Stomach smooth muscle (tissue), 2 donors: ENCODE measurements around the gene CYB5D1.

Experiments used
- H3K27ac ChIP-seq: one replicate; pipeline ENCODE4 v1.7.0; 2013; ENCODE audit warnings: mild to moderate bottlenecking, low read length, inconsistent platforms
- H3K27me3 ChIP-seq, 2 donors: one replicate each; pipeline ENCODE4 v1.7.0; 2013; ENCODE audit warnings: low read length in 2 of 2; ENCODE audit not compliant: insufficient read depth in 2 of 2, control insufficient read depth in 1 of 2
- H3K36me3 ChIP-seq, 2 donors: one replicate each; pipeline ENCODE4 v1.7.0; 2013; ENCODE audit warnings: low read length in 2 of 2; ENCODE audit not compliant: control insufficient read depth in 2 of 2, insufficient read depth in 2 of 2
- H3K4me1 ChIP-seq: one replicate; pipeline ENCODE4 v1.7.0; 2013; ENCODE audit warnings: low read length; ENCODE audit not compliant: control insufficient read depth, insufficient read depth
- H3K4me3 ChIP-seq, 2 donors: one replicate each; pipeline ENCODE4 v1.7.0; 2013; ENCODE audit warnings: low read length in 2 of 2
- H3K9ac ChIP-seq, 2 donors: one replicate each; pipeline ENCODE4 v1.7.0; 2013; ENCODE audit warnings: low read length in 2 of 2, mild to moderate bottlenecking in 1 of 2
- H3K9me3 ChIP-seq, 2 donors: one replicate each; pipeline ENCODE4 v1.7.0; 2013; ENCODE audit warnings: low read length in 2 of 2; ENCODE audit not compliant: control insufficient read depth in 2 of 2
- donor health status: healthy.
- donor health status: Pancreatic carcinoma.

Gene CYB5D1

DNA sequence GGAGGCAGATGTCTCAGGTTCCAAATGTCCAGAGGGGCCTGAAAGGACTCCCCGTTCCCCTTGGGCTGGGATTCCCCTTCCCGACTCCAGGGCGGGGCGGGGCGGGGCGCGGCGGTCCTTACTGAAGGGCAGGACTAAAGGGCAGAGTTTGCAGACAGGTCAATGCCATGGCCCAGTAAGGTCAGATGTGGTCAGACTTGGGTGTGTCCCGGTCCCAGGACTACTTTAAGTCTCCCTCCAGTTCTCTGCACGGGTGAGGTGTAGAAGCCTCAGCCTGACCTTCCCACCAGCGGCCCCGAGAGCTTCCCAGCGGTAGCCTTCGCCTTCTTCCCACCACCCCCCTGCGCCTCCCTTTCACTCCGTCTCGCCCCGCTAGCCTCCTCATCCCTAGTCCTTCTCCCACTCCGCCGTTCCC is 23.3 kb upstream of the CYB5D1 start:
- Histone ChIP-seq H3K36me3 (no peaks in the 10 kb centered on the region), H3K4me1 (peaks cover 43% of the 10 kb centered on the region), H3K27me3 (peaks cover 0 to 2% of the 10 kb centered on the region in 2 donors), H3K4me3 (peak overlapping the region; percentile 91 to 97), H3K27ac (peak overlapping the region; percentile 99), H3K9me3 (no peaks in the 10 kb centered on the region), H3K9ac (peak overlapping the region; percentile 95 to 97)

DNA sequence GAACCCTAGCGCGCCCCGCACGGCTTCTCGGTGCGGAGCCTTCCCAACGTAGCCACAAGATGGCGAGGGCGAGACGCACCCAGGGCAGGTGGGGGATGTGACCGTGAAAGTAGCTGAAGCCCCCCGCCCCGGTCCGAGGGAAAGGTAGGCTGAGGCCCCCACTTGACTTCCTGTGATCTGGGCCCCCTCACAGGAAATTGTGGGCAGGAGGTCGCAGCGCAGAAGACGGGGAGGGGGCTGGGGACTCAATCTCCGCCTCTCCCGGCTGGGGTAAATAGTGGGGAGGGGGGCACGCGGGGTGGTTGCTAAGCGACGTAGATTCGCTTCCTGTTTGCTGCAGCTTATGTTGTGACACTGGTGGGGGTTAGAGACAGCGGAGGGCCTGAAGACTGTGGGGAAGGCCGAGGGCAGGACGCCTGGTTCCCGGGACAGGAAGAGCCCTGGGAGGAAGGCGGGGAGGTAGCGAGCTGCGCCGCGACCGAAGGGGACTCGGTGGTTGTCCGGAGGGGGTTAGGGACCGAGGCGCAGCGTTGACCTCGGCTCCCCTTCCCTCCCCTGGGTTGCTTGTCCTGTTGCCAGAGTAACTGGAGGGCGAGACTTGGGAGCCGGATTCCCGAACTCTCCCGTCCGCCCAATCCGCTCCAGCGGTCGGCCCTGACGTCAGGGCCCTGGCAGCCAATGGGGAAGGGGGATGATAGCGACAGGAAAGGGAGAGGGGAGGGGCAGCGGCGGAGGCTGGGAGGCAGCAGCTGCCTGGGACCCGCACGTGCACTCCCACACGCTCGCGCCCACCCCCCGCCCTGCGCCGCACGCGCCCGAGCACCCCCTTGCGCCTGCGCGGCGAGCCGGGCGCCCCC is 22.6 kb upstream of the CYB5D1 start:
- Histone ChIP-seq H3K4me1 (peaks cover 47% of the 10 kb centered on the region), H3K27me3 (peaks cover 0 to under 1% of the 10 kb centered on the region in 2 donors), H3K27ac (peak overlapping the region; percentile 99), H3K9ac (peak overlapping the region; percentile 95 to 97), H3K36me3 (peaks cover 3 to 5% of the 10 kb centered on the region in 2 donors), H3K4me3 (peak overlapping the region; percentile 91 to 97), H3K9me3 (no peaks in the 10 kb centered on the region)

DNA sequence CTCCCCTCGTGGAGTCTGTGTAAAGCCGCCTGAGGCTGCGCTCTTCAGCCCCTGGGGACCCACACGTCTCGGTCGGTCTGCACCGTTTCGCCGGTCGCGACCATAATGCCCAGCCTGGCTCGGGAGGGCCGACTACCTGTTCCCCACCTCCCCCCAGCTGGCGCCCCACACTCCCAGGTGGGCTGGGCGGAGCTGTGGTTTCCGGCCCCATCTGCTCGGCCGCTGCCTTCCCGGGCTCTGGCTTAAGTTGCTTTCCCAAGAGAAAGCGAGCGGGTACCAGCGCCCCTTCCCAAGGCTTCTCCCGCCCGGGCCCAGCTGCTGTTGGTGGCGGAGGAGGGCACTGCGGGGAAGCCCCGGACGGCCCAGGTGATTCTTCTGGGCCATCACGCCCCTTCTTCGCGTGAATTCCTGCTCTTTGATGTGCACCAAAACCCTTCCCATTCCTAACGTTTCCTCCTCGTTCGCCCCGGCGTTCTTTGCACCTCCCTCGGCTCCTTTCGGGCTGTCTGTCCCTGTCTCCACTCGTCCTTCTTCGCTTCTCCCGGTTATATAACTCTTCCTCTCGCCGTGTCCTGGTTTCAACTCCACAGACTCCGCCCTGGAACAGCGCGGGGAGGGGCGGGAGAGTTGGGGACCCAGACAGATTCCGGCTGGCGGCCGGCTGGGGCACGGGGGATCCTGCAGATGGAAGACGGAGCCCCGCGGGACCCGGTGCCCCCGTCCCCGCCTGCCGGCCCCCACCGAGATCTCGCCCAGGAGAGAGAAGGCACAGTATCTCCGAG is 21.8 kb upstream of the CYB5D1 start:
- peak overlapping the region; percentile 99 for H3K27ac ChIP-seq
- peak overlapping the region; percentile 70 to 97 for H3K4me3 ChIP-seq
- no peaks in the 10 kb centered on the region for H3K27me3 ChIP-seq
- H3K4me1 ChIP-seq: peaks cover 52% of the 10 kb centered on the region
- H3K9me3 ChIP-seq: no peaks in the 10 kb centered on the region
- peak overlapping the region; percentile 70 to 91 for H3K9ac ChIP-seq
- H3K36me3 ChIP-seq: peaks cover 3 to 10% of the 10 kb centered on the region in 2 donors

DNA sequence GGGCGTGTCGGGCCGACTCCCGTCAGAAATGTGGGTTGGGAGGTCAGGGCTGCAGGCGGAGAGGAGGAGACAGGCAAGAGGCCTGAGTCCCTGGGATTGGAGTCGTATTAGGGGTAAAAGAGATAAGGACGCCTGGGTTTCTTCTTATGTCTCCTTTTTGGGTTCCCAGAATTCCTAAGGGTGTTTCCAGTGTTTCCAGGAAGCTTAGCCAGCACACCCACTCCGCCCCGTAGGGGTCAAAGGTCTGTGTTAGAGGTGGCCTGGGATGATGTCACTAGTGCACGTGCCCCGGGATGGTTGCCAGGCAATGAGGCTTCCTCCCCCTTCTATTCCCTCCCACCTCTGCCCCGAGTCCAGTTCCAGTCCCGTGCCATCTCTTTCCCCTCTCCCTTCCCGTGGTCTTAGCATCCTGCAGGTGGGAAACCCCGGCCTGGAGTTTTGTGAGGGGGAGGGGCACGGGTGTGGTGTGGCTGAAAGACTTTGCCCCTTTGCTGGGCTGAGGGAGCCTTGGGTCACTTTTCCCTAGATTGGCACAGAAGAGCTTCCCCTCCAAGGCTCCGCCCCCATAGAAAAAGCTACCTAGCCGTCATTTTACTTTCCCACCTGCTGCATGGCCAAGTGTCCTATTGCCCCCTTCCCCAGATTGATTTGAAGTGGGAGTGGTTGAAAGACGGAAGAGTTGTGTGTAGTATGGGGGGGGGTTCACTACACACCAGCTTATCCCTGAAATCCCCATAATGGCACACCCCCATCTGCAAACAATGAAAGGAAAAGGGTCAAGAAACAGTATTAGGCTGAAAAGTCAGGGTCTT is 21.0 kb upstream of the CYB5D1 start:
- H3K4me3 ChIP-seq: peak overlapping the region; percentile 70 to 97
- H3K27ac ChIP-seq: peak overlapping the region; percentile 99
- no peaks in the 10 kb centered on the region for H3K27me3 ChIP-seq
- peaks cover 3 to 10% of the 10 kb centered on the region in 2 donors for H3K36me3 ChIP-seq
- H3K9ac ChIP-seq: peak overlapping the region; percentile 70 to 91
- H3K9me3 ChIP-seq: no peaks in the 10 kb centered on the region
- peaks cover 58% of the 10 kb centered on the region for H3K4me1 ChIP-seq

DNA sequence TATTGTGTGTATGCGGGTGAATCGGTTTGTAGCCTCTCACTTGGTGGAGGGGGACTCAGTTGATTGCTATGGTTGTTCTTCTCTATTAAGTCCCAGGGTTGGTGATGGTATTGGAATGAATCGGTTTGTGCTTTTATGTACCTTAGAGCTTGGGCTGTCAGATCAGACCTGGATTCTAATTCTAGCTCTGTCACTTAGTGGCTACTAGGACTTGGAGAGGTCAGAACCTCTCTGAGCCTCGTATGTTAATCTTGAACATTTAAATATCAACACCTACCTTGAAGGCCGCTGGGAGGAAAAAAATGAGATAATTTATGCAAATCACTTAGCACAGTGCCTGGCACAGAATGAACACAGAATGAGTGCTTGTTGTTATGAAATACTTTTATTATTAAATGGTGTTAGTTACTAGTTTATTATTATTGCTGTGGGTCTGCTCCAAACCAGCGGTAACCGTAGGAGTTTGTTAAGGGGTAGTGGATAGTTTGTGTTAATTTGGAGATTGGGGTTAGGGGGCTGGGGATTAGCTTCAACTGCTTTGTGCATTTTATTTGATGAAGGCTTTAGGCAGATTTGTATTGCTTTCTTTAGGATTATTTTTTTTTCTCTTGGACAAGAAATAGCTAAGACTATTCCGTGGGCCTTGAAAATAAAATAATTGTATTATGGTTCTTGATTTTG is 20.3 kb upstream of the CYB5D1 start:
- H3K27ac ChIP-seq: peak overlapping the region; percentile 99
- peak overlapping the region; percentile 70 to 97 for H3K4me3 ChIP-seq
- H3K9ac ChIP-seq: peak overlapping the region; percentile 70 to 91
- peaks cover 62% of the 10 kb centered on the region for H3K4me1 ChIP-seq
- no peaks in the 10 kb centered on the region for H3K9me3 ChIP-seq
- peaks cover 3 to 10% of the 10 kb centered on the region in 2 donors for H3K36me3 ChIP-seq
- H3K27me3 ChIP-seq: no peaks in the 10 kb centered on the region

DNA sequence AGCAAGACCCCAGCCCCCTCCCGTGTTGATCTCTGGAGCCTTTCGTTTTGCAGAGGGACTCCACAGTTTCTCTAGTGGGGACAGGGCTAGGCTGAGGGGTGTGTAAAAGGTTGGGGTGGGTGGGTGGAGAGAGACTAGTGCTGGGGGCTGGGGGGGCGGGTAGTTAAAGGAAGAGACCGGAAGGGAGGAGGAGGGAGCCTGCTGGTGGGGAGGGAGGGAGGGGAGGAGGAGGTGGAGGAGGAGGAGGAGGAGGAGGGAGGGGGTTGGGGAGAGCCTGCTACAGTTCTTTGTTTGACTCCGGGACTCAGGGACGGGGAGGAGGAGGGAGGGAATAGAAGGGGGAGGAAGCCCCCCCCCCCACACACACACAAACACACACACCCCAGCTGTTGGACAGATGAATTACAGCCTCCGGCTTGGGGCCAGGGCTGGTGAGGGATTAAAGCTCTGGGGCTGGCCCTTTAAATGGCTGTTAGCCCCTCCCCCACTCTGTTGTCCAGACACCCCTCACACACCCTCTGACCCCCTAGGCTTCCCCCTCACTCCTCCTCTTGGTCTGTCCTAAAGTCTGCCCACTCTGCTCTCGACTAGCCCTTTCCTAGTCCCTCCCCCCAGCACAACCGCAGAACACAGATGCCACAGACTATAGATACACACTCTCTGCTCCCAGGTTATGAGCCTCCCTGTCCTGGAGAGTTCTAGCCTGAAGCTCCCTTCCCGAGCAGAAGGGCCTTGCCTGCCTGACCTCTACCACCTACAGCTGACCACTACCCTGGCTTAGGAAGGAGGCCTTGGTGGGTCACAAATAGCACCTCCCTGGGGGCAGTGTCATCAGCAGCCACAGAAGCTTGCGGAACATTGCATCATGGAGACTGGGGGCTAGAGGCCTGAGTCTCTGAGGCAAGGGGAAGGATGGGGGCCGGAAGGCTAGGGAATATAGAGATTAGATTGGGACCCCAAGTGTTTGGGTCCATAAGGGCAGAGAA is 19.4 kb upstream of the CYB5D1 start:
- Histone ChIP-seq H3K9ac (peak overlapping the region in 1 of 2 donors; percentile 55), H3K4me3 (peak overlapping the region; percentile 70 to 97), H3K36me3 (peaks cover 3 to 10% of the 10 kb centered on the region in 2 donors), H3K9me3 (no peaks in the 10 kb centered on the region), H3K27me3 (no peaks in the 10 kb centered on the region), H3K27ac (peak overlapping the region; percentile 49), H3K4me1 (peaks cover 65% of the 10 kb centered on the region)

DNA sequence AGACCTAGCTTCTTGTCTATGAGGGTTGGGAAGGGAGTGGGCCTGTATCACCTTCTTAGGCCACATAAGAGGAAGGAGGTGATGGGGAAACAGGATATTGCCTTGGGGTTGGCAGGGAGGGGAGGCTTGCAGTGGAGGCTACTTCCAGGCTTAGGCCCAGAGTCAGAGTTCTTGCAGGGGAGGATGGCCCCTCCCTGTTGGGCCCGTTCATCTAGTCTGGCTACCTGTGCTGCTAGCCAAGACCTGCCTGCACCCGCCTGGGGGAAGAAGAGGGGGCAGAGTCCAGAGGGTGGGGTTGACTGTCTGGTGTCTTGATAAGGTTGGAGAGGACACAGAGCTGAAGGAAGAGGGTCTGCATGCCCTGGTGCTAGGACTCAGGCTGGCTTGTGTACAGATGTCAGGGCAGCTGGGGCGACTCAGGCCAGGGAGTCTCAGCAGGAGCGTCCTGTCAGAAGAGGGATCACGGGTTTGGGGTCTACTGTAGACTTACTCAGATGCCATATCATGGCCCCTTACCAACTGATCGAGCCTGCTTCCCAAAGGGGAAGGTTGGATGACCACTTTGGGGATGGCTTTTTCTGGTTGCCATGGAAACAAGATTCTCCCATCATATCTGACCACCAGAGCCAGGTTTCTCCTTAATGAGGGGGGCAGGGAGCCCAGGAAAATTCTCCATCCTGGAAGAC is 18.5 kb upstream of the CYB5D1 start:
- Histone ChIP-seq H3K9ac (no peak overlapping the region), H3K9me3 (no peaks in the 10 kb centered on the region), H3K27me3 (no peaks in the 10 kb centered on the region), H3K4me3 (no peak overlapping the region), H3K36me3 (peaks cover 3 to 10% of the 10 kb centered on the region in 2 donors), H3K4me1 (peaks cover 65% of the 10 kb centered on the region), H3K27ac (peak overlapping the region; percentile 49)

DNA sequence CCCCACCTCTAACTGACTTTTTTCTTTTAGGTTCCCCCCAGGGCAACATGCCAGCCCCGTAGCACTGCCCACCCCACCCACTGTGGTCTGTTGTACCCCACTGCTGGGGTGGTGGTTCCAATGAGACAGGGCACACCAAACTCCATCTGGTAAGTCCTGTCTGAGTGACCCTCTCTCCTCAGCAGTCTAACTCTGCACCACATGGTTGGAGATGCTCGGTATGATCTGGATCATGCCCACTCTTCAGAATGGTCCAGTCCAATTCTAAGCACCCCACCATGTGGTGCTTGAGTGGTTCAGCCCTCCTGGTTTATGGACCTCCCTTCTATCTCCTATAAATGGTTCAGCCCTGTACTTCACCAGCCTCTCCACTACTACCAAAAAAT is 17.9 kb upstream of the CYB5D1 start:
- H3K4me3 ChIP-seq: no peak overlapping the region
- H3K9ac ChIP-seq: no peak overlapping the region
- H3K9me3 ChIP-seq: no peaks in the 10 kb centered on the region
- H3K27me3 ChIP-seq: no peaks in the 10 kb centered on the region
- peaks cover 3 to 10% of the 10 kb centered on the region in 2 donors for H3K36me3 ChIP-seq
- peak overlapping the region; percentile 49 for H3K27ac ChIP-seq
- H3K4me1 ChIP-seq: peaks cover 70% of the 10 kb centered on the region

DNA sequence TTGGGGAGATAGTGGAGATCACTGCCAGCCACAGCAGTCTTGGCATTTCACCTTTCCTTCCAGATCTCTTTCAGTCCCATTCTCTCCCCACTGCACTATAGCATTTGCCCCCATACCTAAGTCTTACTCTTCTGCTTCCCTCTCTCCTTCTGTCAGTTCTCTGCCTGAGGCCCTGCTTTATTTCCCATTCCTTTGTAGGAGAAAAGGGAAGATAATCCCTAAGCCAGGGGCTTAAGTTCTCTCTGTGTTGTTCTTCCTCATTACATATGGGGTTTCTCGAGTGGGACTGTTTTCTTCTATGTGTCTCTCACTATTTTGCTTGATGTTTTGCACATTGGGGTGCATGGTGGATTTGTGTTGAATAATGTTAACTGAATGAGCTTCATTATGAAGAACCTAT is 17.4 kb upstream of the CYB5D1 start:
- Histone ChIP-seq H3K4me3 (no peak overlapping the region), H3K4me1 (peaks cover 76% of the 10 kb centered on the region), H3K27me3 (no peaks in the 10 kb centered on the region), H3K9ac (peak overlapping the region in 1 of 2 donors; percentile 98), H3K27ac (peak overlapping the region; percentile 92), H3K36me3 (peaks cover 3 to 10% of the 10 kb centered on the region in 2 donors), H3K9me3 (no peaks in the 10 kb centered on the region)
